PC-3 (cell line): ENCODE results near the gene CPS1. TPM values are rescaled to one million over a fixed set of nuclear protein-coding genes. Genes with fewer than 3 reads are reported as not detected.

ENCODE experiments used
- ATAC-seq: fragments of 200-7000 bp; cut with Tn5 transposase; 2 replicates; pipeline ENCODE4 v1.9.1; 2020; ENCODE audit warnings: mild to moderate bottlenecking, moderate library complexity
- BruUV-seq: library from RNA; stranded (reverse); fragments of 400-500 nt; replicated peaks from 2 replicates; lab custom pipeline; 2021; lab: Mats Ljungman, UMichigan
- CTCF ChIA-PET: fragments of 300-600 bp; sonication (Branson Sonifier 250); formaldehyde crosslinking; loops from one replicate; lab custom pipeline; 2022; ENCODE audit warnings: antibody characterized with exemption; lab: Charles Lee
- POLR2A ChIA-PET: fragments of 300-600 bp; sonication (Branson Sonifier 250); formaldehyde crosslinking; loops from one replicate; lab custom pipeline; 2022; ENCODE audit warnings: antibody characterized with exemption; ENCODE audit not compliant: unreplicated experiment; lab: Charles Lee
- DNase-seq: peaks from one replicate; pipeline ENCODE4 v3.0.0-alpha.2; 2015
- H2AFZ ChIP-seq: fragments of 300-600 bp; sonication (generic); 2 replicates; pipeline ENCODE4 v1.6.0; 2016; ENCODE audit warnings: antibody characterized with exemption, low read length
- H3F3A ChIP-seq: fragments of 300-600 bp; sonication (generic); one replicate; pipeline ENCODE4 v1.6.0; 2017; ENCODE audit warnings: antibody characterized with exemption, low read length, control low read depth, mild to moderate bottlenecking; ENCODE audit not compliant: unreplicated experiment
- H3K27ac ChIP-seq: fragments of 300-600 bp; sonication (generic); 2 replicates; pipeline ENCODE4 v1.5.1; 2016; ENCODE audit warnings: mild to moderate bottlenecking, low read length
- H3K27me3 ChIP-seq: fragments of 300-600 bp; sonication (generic); 2 replicates; pipeline ENCODE4 v1.6.1; 2016; ENCODE audit warnings: low read length, mixed read lengths
- H3K36me3 ChIP-seq: fragments of 300-600 bp; sonication (generic); 2 replicates; pipeline ENCODE4 v1.6.1; 2016; ENCODE audit warnings: low read depth, mixed run types, low read length, mixed read lengths
- H3K4me1 ChIP-seq: fragments of 300-600 bp; sonication (generic); 2 replicates; pipeline ENCODE4 v1.5.1; 2016; ENCODE audit warnings: low read length; ENCODE audit not compliant: insufficient read depth
- H3K4me2 ChIP-seq: fragments of 300-600 bp; sonication (generic); 2 replicates; pipeline ENCODE4 v1.6.0; 2016; ENCODE audit warnings: low read length
- H3K4me3 ChIP-seq: fragments of 300-600 bp; sonication (generic); 2 replicates; pipeline ENCODE4 v1.5.1; 2016; ENCODE audit warnings: mild to moderate bottlenecking, low read length, mixed read lengths
- H3K79me2 ChIP-seq: fragments of 300-600 bp; sonication (generic); 2 replicates; pipeline ENCODE4 v1.6.1; 2017; ENCODE audit warnings: low read length, mixed read lengths
- H3K9ac ChIP-seq: fragments of 300-600 bp; sonication (generic); 2 replicates; pipeline ENCODE4 v1.6.0; 2016; ENCODE audit warnings: mild to moderate bottlenecking, low read length
- H3K9me2 ChIP-seq: fragments of 300-600 bp; sonication (generic); replicated peaks from 2 replicates; pipeline ENCODE4 v1.6.1; 2016; ENCODE audit warnings: mixed run types, low read length, mixed read lengths
- H3K9me3 ChIP-seq: fragments of 300-600 bp; sonication (generic); 2 replicates; pipeline ENCODE4 v1.6.1; 2016; ENCODE audit warnings: low read length, mixed read lengths
- H4K20me1 ChIP-seq: fragments of 300-600 bp; sonication (generic); 2 replicates; pipeline ENCODE4 v1.6.1; 2016; ENCODE audit warnings: low read length, mixed read lengths
- CTCF ChIP-seq: fragments of 300-600 bp; sonication (generic); conservative IDR thresholded peaks from 2 replicates; pipeline ENCODE4 v1.5.1; 2017; ENCODE audit warnings: antibody characterized with exemption, low read depth, mild to moderate bottlenecking, low read length
- EZH2 ChIP-seq: fragments of 300-600 bp; sonication (generic); IDR thresholded peaks from one replicate; pipeline ENCODE4 v1.6.1; 2017; ENCODE audit warnings: antibody characterized with exemption, mild to moderate bottlenecking, low read length; ENCODE audit not compliant: unreplicated experiment
- EZH2phosphoT487 ChIP-seq: fragments of 300-600 bp; sonication (generic); IDR thresholded peaks from 2 replicates; pipeline ENCODE4 v1.6.1; 2018; ENCODE audit warnings: mild to moderate bottlenecking, antibody characterized with exemption, low read length, borderline replicate concordance
- intact Hi-C: fragments of 100-400 bp; cut with micrococcal nuclease; formaldehyde crosslinking; loops from 2 replicates; pipeline ENCODE4 v1.9.0; 2023
- total RNA-seq: library from RNA; depleted of rRNA; stranded (reverse); fragments of >200 nt; gene quantifications from 2 replicates; pipeline ENCODE4 v1.2.3, GENCODE V29; 2014

CPS1 gene
- total RNA-seq, 1 experiment from 2014 or later: 17.7 TPM

DNA sequence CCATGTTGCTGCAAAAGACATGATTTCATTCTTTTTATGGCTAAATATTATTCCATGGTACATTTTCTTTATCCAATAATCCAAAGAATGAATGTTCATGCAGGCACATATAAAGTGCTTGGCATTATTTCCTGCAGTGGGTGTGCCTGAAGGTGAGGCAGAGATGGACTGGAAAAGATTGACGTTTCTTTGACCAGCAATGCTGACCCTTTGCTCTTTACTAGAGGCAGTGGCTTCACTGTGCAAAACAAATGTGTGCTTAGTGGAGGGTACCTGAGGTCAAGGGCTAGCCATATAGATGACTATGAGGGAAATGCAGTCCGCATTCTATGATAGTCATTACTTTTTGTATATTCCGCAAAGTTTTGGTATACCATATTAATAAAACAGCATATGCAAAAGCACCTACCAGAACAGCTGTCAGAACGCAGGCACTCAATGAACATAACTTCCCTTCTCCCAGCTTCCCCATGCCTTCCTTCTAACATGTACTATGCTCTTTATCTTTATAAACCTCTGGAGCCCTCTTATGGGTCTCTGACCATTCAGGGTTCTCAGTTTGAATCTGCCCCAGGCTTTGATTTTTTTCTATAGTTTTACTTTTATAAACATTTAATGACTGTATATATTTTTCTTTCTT, 32.6 kb upstream of the CPS1 start:
- no peak overlapping the region for H3K4me2 ChIP-seq
- H2AFZ ChIP-seq: no peak overlapping the region
- H3K9me3 ChIP-seq: no peaks in the 10 kb centered on the region
- no TSS peak for BruUV-seq
- H3K4me3 ChIP-seq: no peak overlapping the region
- intact Hi-C loops: no loop called here
- no peaks in the 10 kb centered on the region for H3K36me3 ChIP-seq
- no peaks in the 10 kb centered on the region for H3K4me1 ChIP-seq
- no peaks in the 10 kb centered on the region for H3K9me2 ChIP-seq
- H4K20me1 ChIP-seq: no peaks in the 10 kb centered on the region
- no peaks in the 10 kb centered on the region for H3K27me3 ChIP-seq
- no peaks in the 10 kb centered on the region for H3F3A ChIP-seq
- DNase-seq (no peak), ATAC-seq (no peak)
- TF ChIP-seq CTCF (no peak), EZH2phosphoT487 (no peak), EZH2 (no peak)
- no peak overlapping the region for H3K27ac ChIP-seq
- POLR2A ChIA-PET: no interaction called here
- H3K9ac ChIP-seq: no peak overlapping the region
- H3K79me2 ChIP-seq: no peaks in the 10 kb centered on the region
- CTCF ChIA-PET: no interaction called here

DNA sequence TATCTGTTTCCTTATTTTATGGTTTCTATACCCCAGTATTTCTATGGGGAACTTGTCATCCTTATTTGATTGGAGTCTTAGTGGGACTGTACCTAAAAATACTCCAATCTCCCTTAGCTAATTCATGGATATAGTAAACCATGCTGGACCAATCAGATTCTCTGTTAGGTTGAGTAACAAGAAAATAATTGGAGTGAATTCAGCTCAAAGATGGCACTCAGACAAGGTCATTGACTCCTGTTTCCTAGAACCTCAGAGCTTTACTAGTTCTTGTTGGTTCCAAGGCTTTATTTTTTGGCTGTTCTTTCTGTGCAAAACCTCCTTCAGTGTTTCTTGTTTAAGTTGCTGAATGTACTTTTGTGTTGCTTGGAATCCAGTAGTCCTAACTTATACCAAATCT, 31.9 kb upstream of the CPS1 start:
- Histone ChIP-seq H3K9me2 (no peaks in the 10 kb centered on the region), H3K9me3 (no peaks in the 10 kb centered on the region), H3K79me2 (no peaks in the 10 kb centered on the region), H4K20me1 (no peaks in the 10 kb centered on the region), H3K4me1 (no peaks in the 10 kb centered on the region), H3F3A (no peaks in the 10 kb centered on the region), H3K4me3 (no peak overlapping the region), H2AFZ (no peak overlapping the region), H3K36me3 (no peaks in the 10 kb centered on the region), H3K27me3 (no peaks in the 10 kb centered on the region), H3K9ac (no peak overlapping the region), H3K4me2 (no peak overlapping the region), H3K27ac (no peak overlapping the region)
- TF ChIP-seq CTCF (no peak), EZH2 (no peak), EZH2phosphoT487 (no peak)
- DNase-seq (no peak), ATAC-seq (no peak)
- no TSS peak for BruUV-seq
- intact Hi-C loops: no loop called here
- ChIA-PET CTCF (no interaction called here), POLR2A (no interaction called here)

- intact Hi-C loops: no loop called here
- POLR2A ChIA-PET: interaction anchor here (0.7 kb wide), 1 partner anchor 1702 kb away, joined by 3 read pairs; no protein-coding TSS in a partner anchor
- no peaks in the 10 kb centered on the region for H3K9me2 ChIP-seq
- no peaks in the 10 kb centered on the region for H3K79me2 ChIP-seq
- no peak overlapping the region for H3K27ac ChIP-seq
- H3K4me3 ChIP-seq: no peak overlapping the region
- no peak overlapping the region for H3K4me2 ChIP-seq
- H3K27me3 ChIP-seq: no peaks in the 10 kb centered on the region
- ATAC-seq (no peak), DNase-seq (no peak)
- no peaks in the 10 kb centered on the region for H4K20me1 ChIP-seq
- TF ChIP-seq EZH2: no peak
- no peak for TF ChIP-seq CTCF
- no peak for TF ChIP-seq EZH2phosphoT487
- CTCF ChIA-PET: no interaction called here
- H3K4me1 ChIP-seq: no peaks in the 10 kb centered on the region
- H2AFZ ChIP-seq: no peak overlapping the region
- H3K9ac ChIP-seq: no peak overlapping the region
- no TSS peak for BruUV-seq
- H3K9me3 ChIP-seq: no peaks in the 10 kb centered on the region
- no peaks in the 10 kb centered on the region for H3F3A ChIP-seq
- H3K36me3 ChIP-seq: no peaks in the 10 kb centered on the region
Observed at GRCh38 chr2:210527286-210527685, 29.1 kb upstream of the CPS1 start.
